Inflammatory macrophage treated with lipopolysaccharide for 4 hours (primary cell): Measurements from ENCODE around the gene LCMT1.

Source experiments
- DNase-seq: peaks from one replicate; pipeline ENCODE4 v3.0.0-alpha.2; 2020

LCMT1 gene

GRCh38 chr16:25212636-25213035 is 101.1 kb downstream of the LCMT1 start:
- no peak for DNase-seq

DNA sequence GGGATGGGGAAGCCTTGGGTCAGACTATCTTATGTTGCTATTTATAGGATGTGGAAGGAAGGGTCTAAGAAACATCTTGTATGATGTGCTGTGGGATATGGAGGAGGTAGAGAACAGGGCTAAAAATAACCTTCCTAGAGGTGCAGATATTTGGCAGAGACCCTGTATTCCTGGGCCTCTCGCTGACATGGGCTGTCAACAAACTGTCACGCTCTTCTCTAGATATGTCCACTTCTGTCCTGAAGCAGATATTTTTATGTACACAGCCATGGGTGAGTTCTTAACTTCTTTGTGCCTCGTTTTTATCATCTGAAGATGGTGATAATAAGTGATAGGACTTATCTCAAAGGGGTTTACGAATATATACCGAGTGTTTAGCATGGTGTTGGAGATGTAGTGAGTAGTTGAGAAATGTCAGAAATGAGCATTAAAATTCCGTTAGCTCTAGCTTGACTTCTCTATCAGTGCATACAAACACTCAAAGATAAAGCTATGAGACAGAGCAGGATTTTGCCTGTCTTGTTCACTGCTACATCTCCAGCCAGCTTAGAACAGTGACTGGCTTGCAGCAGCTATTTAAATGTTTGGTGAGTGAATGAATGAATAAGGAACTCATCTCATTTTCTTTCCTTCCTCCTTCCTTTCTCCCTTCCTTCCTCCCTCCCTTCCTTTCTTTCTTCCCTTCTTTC is 102.3 kb downstream of the LCMT1 start:
- no peak for DNase-seq

GRCh38 chr16:25217112-25217511 is 105.6 kb downstream of the LCMT1 start:
- no peak for DNase-seq

DNA sequence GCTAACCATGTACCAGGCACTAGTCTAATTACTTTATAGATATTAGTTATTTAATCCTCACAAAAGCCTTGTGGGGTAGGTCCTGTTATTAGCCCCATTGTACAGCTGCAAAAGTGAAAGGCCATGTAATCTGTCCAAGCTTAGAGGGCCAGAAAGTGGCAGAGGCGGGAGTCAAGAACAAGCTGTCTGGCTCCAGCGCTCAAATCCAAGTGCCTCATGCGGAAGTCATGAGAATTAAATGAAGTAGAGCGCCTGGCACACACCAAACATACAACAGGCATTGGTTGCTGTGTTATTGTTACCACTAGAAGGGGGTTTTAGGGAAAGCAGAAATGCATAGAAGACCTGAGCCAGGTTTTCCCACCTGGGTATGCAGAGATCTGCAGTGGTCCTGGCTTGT is 106.4 kb downstream of the LCMT1 start:
- no peak for DNase-seq

DNA sequence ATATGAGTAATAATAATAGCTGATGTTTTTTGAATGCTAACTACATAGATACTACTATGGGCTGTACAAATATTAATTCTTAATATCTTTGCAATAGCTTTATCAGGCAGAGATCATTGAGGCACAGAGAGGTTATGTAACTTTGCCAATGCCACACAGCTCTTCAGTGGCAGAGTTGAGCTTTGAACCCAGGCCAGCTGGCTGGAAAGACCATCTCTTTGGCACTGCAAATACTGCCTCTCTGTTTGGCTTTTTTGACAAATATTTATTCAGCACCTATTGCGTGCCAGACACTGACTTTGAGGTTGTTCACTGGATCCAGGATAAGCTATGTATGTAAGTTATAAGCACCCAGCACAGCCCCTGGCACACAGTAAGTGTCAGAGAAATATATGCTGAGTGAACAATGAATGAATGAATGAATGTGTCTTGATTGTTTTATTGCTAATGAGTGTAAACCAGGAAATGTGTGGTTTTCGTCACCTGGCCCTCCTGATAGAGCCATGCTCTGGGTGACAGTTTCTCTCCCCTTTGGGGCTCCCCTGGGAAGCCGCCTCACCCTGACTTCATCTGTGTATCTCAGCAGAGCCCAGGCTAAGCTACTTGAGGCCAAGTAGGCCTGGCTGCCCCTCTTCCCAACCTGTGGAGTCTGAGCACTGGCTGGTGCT is 107.7 kb downstream of the LCMT1 start:
- no peak for DNase-seq

DNA sequence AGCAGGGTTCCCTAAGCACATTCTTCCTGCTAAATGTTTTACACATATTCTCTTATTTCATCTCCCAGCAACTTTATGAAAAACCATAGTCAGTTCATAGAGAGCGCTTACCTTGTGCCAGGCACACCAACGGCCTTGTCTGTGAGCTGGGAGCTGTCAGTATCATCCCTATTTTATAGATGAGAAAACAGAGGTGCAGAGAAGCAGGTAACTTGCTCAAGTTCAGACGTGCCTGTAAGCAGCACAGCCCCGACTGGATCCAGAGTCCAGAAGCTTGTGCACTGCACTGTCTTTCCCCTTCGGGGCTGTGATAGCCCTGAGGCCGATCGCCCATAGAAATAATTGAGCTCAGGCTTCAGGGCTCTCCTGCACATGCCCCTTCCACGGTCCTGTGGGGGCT is 111.4 kb downstream of the LCMT1 start:
- no peak for DNase-seq

GRCh38 chr16:25223964-25224363 is 112.4 kb downstream of the LCMT1 start:
- no peak for DNase-seq

DNA sequence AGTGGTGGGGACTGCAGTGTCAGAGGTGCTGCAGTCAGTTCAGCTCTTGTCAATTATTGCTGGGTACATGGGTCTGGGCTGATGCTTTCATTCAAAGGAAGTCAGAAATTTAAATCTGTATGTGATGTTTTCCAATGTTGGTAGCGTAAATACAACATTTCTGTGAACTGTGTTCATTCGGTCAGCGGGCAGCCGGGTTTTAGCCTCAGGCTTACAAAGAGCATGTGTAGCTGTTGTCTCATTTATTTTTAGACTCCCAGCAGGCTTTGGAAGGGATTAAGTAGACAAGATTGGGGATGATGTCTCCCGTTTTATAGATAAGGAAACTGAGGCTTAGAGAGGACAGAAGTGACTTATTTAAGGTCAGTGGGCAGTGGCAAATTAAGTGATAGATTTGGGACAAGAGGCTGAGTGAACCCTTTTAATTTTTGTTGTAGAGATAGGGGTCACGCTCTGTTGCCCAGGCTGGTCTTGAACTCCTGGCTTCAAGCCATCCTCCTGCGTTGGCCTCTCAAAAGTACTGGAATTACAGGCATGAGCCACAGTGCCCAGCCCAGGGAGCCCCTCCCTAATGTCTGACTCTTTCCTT is 113.3 kb downstream of the LCMT1 start:
- DNase-seq, result no peak
